ENCODE results near the gene DAGLB.
"Not testable (repeated sequence)": the region's sequence is repeated elsewhere in the genome, so short reads cannot be mapped to it uniquely, and the experiment has no call there.

The DAGLB gene

DNA sequence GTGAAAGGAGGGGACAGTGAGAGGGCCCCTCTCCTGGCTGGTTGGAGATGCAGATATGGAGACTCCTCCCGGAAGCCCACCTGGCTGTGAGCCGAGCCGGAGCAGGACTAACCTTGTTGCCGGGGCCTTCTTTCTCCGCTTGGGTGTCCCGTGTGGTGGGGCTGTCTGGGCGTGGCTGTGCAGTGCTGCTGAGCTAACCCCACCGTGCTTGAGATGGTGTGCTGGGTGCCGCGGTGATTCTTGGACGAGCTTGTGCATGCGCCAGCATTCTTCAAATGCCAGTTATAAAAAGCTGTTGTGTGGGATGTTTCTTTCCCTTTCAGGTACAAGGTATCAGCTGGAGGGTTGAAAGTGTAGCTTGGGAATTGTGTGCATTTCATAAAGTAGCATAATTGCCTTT is 48.8 kb downstream of the DAGLB start:
- peak; percentile 32 for DNase-seq (ENCODE audit: low read depth)

- not testable (repeated sequence) for DNase-seq (ENCODE audit: low read depth)
Measured at GRCh38 chr7:6397759-6398495, 49.8 kb downstream of the DAGLB start.

DNA sequence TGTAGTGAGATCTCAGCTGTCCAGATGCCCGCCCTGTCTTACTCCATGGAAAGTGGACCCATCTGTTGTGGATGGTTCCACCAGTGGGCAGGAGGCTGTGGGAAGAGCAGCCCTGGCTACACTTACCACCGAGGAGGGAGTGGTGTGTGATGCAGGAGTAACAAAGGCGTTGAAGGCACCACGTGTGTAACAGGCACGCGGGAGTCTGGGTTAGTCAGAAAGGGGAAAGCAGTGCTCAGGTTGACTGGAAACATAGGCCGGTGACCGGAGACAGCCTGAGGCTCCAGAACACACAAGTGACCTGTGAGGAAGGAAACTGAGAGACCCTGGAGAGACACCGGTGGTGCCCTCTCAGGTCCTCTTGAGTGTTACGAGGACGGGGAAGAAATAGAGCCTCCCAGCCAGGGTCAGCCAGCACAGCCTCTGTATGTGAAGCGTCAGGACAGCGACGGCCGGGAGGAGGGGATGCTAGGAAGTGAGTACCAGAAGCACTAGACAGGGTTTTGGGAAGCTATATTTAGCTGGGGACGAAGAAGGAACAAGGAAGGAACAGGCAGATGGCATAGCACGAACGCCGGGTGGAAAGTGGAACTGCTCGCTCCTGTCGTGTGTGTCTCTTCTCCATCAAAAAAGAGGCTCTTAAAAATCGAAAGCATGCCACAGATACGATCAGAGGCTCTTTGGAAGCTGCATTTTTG is 51.7 kb downstream of the DAGLB start:
- no peak for DNase-seq (ENCODE audit: low read depth)

- no peak for DNase-seq (ENCODE audit: low read depth)
Measured at GRCh38 chr7:6394114-6394513, 53.6 kb downstream of the DAGLB start.

GRCh38 chr7:6393667-6394056 is 54.1 kb downstream of the DAGLB start:
- DNase-seq (ENCODE audit: low read depth) = no peak

DNA sequence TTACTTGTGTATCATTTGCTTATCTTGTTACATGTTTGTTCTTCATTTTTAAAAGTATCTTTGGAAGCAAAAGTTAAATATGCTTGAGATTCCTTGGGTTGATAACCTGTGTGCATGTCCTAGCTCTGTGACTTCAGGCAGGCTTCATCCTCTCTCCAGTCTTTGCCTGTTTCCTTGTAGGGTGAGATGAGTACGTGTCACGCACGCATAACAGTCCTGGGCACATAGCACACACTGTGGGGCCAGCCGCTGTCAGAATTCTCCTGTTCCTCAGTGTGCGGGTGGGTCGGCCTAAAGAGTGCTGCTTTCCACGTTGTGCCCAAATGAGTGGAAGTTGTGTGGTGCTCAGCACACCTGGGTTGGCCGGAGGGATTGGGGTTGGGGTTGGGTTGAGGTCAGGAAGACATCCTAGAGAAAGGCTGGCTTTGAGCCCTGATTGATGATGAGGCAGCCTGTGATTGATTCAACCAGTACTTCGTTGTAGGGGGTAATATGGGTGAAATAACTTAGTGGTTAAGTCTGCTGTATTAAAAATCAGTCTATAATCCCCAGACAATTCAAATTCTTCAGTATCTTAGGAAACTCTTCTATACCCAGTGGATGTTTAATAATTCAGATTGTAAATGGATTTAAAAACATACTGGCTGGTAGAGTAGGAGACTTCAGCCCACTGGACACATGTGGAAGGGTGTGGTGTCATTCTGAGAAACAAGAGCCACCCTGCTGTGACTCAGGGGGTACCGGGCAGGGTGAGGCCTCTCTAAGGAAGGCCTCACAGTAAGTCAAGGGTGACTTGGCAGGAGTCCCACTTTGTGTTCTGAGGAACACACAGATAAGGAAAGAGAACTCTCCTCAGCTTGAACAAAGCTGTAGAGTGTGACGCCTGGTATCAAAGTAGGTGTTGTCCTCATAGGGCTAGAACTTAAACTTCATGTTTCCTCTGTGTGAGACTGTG is 54.8 kb downstream of the DAGLB start:
- peak; percentile 86 for DNase-seq (ENCODE audit: low read depth)

DNA sequence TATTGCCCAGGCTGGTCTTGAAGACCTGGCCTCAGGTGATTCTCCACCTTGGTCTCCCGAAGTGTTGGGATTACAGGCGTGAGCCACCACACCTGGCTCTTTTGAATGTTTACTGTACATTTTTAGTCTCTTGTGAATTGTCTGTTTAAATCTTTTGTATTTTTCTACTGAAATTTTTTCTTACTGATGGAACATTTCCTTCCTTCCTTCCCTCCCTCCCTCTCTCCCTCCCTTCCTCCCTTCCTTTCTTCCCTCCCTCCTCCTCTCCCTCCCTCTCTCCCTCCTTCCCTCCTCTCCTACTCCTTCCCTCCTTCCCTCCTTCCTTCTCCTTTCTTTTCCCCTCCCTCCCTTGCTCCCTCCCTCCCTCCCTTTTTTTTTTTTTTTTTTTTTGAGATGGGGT is 58.0 kb downstream of the DAGLB start:
- DNase-seq (ENCODE audit: low read depth) = no peak

DNA sequence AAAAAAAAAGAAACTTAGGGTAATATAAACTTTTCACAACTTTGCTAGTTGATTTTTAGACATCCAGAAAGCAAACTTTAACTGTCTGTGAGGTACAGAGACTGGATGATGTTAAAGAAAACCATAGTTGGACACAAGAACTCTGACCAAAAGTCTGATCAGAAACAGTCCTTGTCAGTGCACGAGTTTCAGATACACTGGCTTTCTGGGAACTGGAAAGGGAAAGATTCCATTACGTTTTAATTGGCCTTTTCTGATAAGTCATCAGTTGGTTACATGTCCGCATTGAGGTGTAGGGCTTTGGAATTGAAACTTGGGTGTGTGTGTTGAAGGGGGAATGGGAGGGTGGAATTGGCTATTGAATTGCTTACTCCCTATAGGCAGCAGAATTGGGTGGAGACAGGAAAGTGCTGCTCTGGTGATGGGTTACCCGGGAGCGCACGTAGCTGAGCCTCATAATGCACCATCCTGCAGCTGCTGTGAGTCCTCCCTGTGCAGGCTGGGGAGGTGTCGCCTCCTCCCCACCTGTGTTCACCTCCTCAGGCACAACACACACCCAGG is 59.9 kb downstream of the DAGLB start:
- DNase-seq (ENCODE audit: low read depth) = no peak

DNA sequence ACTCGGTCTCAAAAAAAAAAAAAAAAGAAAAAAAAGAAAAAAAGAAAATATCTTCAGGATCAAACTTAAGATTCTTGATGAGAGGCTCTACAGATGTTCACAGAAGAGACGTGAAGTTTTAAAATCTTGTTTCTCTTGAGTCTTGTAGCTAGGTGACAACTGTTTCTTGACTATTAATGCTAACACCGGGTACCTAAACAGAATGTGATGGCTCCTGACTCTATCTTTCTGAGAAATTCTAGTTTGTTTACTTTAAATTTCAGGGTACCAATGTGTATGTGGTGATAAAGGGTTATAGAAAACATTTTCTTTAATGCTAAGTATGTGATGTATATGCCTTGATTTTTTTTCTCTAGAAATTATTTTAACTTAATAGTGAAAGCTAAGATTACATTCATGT is 61.0 kb downstream of the DAGLB start:
- DNase-seq (ENCODE audit: low read depth) = no peak

DNA sequence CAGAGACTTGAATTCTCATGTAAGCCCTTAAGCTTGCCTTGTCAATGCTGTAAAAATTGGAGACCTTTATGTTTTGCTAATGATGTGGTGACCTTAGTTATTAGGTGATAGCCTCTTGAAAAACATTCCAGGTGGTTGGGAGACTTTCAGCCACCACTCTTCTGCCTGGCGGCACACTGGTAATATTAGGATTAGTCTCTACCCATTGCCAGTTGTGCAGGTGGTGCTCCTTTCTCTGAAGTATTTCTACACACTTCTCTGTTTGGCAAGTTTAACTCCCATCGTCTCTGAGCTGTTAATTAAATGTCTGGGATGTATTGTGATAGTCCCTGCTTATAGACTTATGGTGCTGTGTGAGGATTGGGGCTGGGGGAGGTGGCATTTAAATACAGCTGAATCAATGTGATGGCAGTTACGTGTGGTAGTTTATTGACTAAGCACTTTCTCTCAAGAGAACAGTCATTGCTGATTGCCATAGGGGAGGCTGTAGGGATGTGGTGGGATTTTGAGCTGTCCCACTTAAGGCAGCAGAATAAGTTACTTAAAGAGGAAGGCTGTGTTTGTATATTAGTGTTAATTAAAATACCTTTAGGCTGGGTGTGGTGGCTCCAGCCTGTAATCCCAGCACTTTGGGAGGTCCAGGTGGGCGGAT is 61.7 kb downstream of the DAGLB start:
- no peak for DNase-seq (ENCODE audit: low read depth)

- DNase-seq (ENCODE audit: low read depth) = peak; percentile 98
Measured at GRCh38 chr7:6385110-6385781, 62.5 kb downstream of the DAGLB start.

DNA sequence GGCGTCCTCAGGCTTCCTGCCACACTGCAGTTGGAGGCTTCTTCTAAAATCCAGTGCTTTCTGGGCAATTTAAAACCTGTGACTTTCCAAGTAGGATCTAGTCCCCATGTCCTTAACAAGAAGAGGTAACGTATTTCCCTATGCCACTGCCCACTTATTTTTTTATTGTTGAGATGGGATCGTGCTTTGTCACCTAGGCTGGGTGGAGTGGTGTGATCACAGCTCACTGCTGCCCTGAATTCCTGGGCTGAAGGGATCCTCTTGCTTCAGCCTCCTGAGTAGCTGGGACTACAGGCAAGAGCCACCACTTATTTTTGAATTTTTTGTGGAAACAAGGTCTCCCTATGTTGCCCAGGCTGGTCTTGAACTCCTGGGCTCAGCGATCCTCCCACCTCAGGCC is 63.4 kb downstream of the DAGLB start:
- DNase-seq (ENCODE audit: low read depth) = no peak

- peak; percentile 59 for DNase-seq (ENCODE audit: low read depth)
Measured at GRCh38 chr7:6382817-6383216, 64.9 kb downstream of the DAGLB start.

GRCh38 chr7:6381846-6382245 is 65.9 kb downstream of the DAGLB start:
- not testable (repeated sequence) for DNase-seq (ENCODE audit: low read depth)

DNA sequence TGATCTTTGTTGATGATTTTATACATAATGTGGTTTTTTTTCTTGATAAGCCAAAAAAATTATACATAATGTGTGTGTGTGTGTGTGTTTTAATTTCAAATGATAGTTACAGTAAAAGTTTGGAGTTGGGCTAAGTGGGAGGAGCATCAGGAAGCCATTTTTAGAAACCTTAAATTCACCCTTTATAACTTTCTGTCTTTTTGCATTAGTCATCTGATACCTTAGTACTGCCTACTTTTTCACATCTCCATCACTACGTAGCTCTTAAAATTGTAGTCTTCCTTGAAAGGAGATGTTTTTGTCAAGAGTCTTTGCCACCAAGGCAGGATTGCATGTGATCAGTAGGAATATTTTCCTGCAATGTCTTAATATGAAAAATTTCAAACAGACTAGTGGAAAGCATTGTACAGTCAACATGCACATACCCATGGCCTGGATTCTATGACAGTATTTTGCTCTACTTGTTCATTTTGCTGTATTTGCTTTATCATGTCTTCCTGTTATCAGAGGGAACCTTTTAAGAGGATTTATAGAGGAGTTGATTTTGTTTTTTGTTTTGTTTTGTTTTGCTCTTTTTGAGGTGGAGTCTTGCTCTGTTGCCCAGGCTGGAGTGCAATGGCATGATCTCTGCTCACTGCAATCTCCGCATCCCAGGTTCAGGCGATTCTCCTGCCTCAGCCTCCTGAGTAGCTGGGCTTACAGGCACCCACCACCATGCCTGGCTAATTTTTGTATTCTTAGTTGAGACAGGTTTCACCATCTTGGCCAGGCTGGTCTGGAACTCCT is 67.3 kb downstream of the DAGLB start:
- DNase-seq (ENCODE audit: low read depth) = no peak

DNA sequence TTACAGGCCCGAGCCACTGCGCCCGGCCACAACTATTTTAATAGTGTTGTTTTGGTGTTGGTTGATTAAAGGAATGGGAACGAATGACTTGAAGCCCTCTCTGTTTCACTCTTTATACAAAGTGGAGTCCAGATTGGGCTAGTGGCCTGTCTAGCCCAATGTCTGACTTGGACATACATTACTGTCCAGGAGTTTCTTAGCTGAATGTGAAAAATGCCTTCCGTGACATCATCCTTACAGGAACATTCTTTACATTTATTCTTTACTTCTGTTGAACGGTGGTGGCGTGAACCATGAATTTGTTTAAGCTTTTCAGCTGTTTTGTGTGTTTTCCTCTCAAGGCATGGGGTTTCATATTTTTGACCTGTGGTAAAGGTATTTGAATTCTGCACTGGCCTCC is 67.9 kb downstream of the DAGLB start:
- no peak for DNase-seq (ENCODE audit: low read depth)

- DNase-seq (ENCODE audit: low read depth) = not testable (repeated sequence)
Measured at GRCh38 chr7:6378556-6378955, 69.2 kb downstream of the DAGLB start.

DNA sequence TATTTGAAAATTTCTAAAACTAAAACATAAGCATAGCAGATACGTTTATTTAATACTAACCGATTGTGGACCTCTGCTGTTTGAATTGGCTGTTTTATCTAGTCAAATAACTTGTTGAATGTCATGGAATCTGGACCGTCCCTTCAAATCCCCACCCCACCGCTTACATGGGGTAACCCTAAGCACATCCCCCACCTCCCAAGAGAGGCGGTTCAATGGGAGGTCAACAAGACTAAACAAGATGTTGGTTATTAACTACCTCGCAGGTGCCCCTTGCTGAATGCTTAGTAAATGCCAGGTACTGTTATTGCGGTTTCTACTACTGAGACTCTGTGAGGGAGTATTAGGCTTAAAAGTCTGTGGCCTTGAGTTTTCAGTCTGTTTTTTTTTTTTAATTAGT is 70.9 kb downstream of the DAGLB start:
- no peak for DNase-seq (ENCODE audit: low read depth)

- DNase-seq (ENCODE audit: low read depth) = peak; percentile 55
Measured at GRCh38 chr7:6375348-6376101, 72.2 kb downstream of the DAGLB start.
